H9 (cell line): ENCODE results near the gene RAB35. TPM values are rescaled to one million over a fixed set of nuclear protein-coding genes. Genes with fewer than 3 reads are reported as not detected.

Experiments used
- DNase-seq: peaks from one replicate; pipeline ENCODE4 v3.0.0-alpha.2; 2017
- H2AFZ ChIP-seq: one replicate; pipeline ENCODE4 v1.6.1; 2013; ENCODE audit warnings: mild to moderate bottlenecking, low read length, control low read depth, moderate library complexity
- H2AK5ac ChIP-seq: 2 replicates; pipeline ENCODE4 v1.6.1; 2013; ENCODE audit warnings: low read length, control low read depth, mixed read lengths; ENCODE audit not compliant: insufficient read length
- H2BK120ac ChIP-seq: one replicate; pipeline ENCODE4 v1.6.1; 2013; ENCODE audit warnings: low read depth, mild to moderate bottlenecking, low read length, control low read depth, inconsistent platforms; ENCODE audit not compliant: poor library complexity, severe bottlenecking
- H2BK12ac ChIP-seq: 2 replicates; pipeline ENCODE4 v1.6.1; 2013; ENCODE audit warnings: low read length, control low read depth, mixed read lengths, low read depth; ENCODE audit not compliant: insufficient read length
- H2BK15ac ChIP-seq: 2 replicates; pipeline ENCODE4 v1.6.1; 2013; ENCODE audit warnings: low read depth, low read length, control low read depth
- H2BK20ac ChIP-seq: one replicate; pipeline ENCODE4 v1.6.1; 2013; ENCODE audit warnings: low read depth, mild to moderate bottlenecking, low read length, control low read depth, inconsistent platforms; ENCODE audit not compliant: poor library complexity, severe bottlenecking
- H2BK5ac ChIP-seq: 2 replicates; pipeline ENCODE4 v1.6.1; 2013; ENCODE audit warnings: low read length, control low read depth, mixed read lengths; ENCODE audit not compliant: insufficient read length
- H3K14ac ChIP-seq: 2 replicates; pipeline ENCODE4 v1.6.1; 2013; ENCODE audit warnings: low read length, control low read depth; ENCODE audit not compliant: insufficient read depth
- H3K18ac ChIP-seq: 2 replicates; pipeline ENCODE4 v1.6.1; 2013; ENCODE audit warnings: low read depth, mild to moderate bottlenecking, mixed read lengths, low read length, control low read depth; ENCODE audit not compliant: insufficient read length
- H3K23ac ChIP-seq: 2 replicates; pipeline ENCODE4 v1.6.1; 2013; ENCODE audit warnings: low read length, control low read depth, mixed read lengths, low read depth; ENCODE audit not compliant: insufficient read length
- H3K23me2 ChIP-seq: 2 replicates; pipeline ENCODE4 v1.6.1; 2013; ENCODE audit warnings: low read depth, mild to moderate bottlenecking, mixed read lengths, low read length, control low read depth; ENCODE audit not compliant: insufficient read length, poor library complexity, severe bottlenecking
- H3K27ac ChIP-seq: 2 replicates; pipeline ENCODE4 v1.5.1; 2013; ENCODE audit warnings: low read length, control low read depth, mixed read lengths, low read depth; ENCODE audit not compliant: insufficient read length
- H3K27me3 ChIP-seq: 2 replicates; pipeline ENCODE4 v1.6.1; 2013; ENCODE audit warnings: low read length, control low read depth, inconsistent platforms; ENCODE audit not compliant: insufficient read depth
- H3K4ac ChIP-seq: 2 replicates; pipeline ENCODE4 v1.6.1; 2013; ENCODE audit warnings: low read depth, mild to moderate bottlenecking, control low read depth, inconsistent platforms, low read length, moderate library complexity
- H3K4me1 ChIP-seq: 2 replicates; pipeline ENCODE4 v1.6.1; 2013; ENCODE audit warnings: low read length, control low read depth, inconsistent platforms; ENCODE audit not compliant: insufficient read depth
- H3K4me2 ChIP-seq: 2 replicates; pipeline ENCODE4 v1.6.1; 2013; ENCODE audit warnings: low read length, control low read depth, mixed read lengths; ENCODE audit not compliant: insufficient read length, insufficient read depth
- H3K56ac ChIP-seq: 2 replicates; pipeline ENCODE4 v1.6.1; 2013; ENCODE audit warnings: low read depth, mild to moderate bottlenecking, mixed read lengths, low read length, control low read depth; ENCODE audit not compliant: insufficient read length
- H3K79me1 ChIP-seq: 2 replicates; pipeline ENCODE4 v1.6.1; 2013; ENCODE audit warnings: low read depth, mild to moderate bottlenecking, moderate library complexity, low read length, control low read depth, inconsistent platforms; ENCODE audit not compliant: insufficient read depth, poor library complexity, severe bottlenecking
- H3K79me2 ChIP-seq: 2 replicates; pipeline ENCODE4 v1.6.1; 2013; ENCODE audit warnings: low read length, control low read depth, inconsistent platforms; ENCODE audit not compliant: insufficient read depth
- H3K9ac ChIP-seq: 2 replicates; pipeline ENCODE4 v1.6.1; 2013; ENCODE audit warnings: low read length, control low read depth, mixed read lengths; ENCODE audit not compliant: insufficient read length; ENCODE audit errors: extremely low read depth
- H3K9me3 ChIP-seq: one replicate; pipeline ENCODE4 v1.6.1; 2013; ENCODE audit warnings: low read depth, low read length, inconsistent platforms; ENCODE audit not compliant: control insufficient read depth
- H3T11ph ChIP-seq: one replicate; pipeline ENCODE4 v1.6.1; 2013; ENCODE audit warnings: mild to moderate bottlenecking, low read length, control low read depth, inconsistent platforms
- H4K20me1 ChIP-seq: one replicate; pipeline ENCODE4 v1.6.1; 2013; ENCODE audit not compliant: control insufficient read depth, insufficient read length, insufficient read depth
- H4K5ac ChIP-seq: 2 replicates; pipeline ENCODE4 v1.6.1; 2013; ENCODE audit warnings: low read depth, mild to moderate bottlenecking, mixed read lengths, low read length, control low read depth; ENCODE audit not compliant: insufficient read length
- H4K8ac ChIP-seq: replicated peaks from 2 replicates; pipeline ENCODE4 v1.6.1; 2013; ENCODE audit warnings: low read length, control low read depth, mixed read lengths, low read depth; ENCODE audit not compliant: insufficient read length
- H4K91ac ChIP-seq: 2 replicates; pipeline ENCODE4 v1.6.1; 2013; ENCODE audit warnings: low read depth, mild to moderate bottlenecking, moderate library complexity, mixed read lengths, low read length, control low read depth; ENCODE audit not compliant: insufficient read length
- H3K27ac Mint-ChIP-seq, 3 experiments: 2 replicates in 2 of 3; 3 replicates in 1 of 3; pipeline ENCODE4 v1.8.0; 2020 to 2021; ENCODE audit warnings: mixed read lengths in 3 of 3, mild to moderate bottlenecking in 1 of 3, moderate library complexity in 1 of 3
- H3K27me3 Mint-ChIP-seq: 2 replicates; pipeline ENCODE4 v1.8.0; 2021; ENCODE audit warnings: low read depth, mild to moderate bottlenecking, moderate library complexity, mixed read lengths
- H3K36me3 Mint-ChIP-seq, 3 experiments: 2 replicates in 2 of 3; 3 replicates in 1 of 3; pipeline ENCODE4 v1.8.0; 2020 to 2021; ENCODE audit warnings: low read depth in 3 of 3, mixed read lengths in 3 of 3; ENCODE audit not compliant: insufficient read depth in 1 of 3
- H3K4me1 Mint-ChIP-seq, 2 experiments: 2 replicates each; pipeline ENCODE4 v1.8.0; 2020; ENCODE audit warnings: mixed read lengths in 2 of 2
- H3K4me3 Mint-ChIP-seq, 2 experiments: 2 replicates in 1 of 2; 3 replicates in 1 of 2; pipeline ENCODE4 v1.8.0; 2020 to 2021; ENCODE audit warnings: mild to moderate bottlenecking in 2 of 2, mixed read lengths in 2 of 2, moderate library complexity in 1 of 2
- H3K9me3 Mint-ChIP-seq, 2 experiments: 2 replicates in 1 of 2; 3 replicates in 1 of 2; pipeline ENCODE4 v1.8.0; 2020; ENCODE audit warnings: mild to moderate bottlenecking in 2 of 2, mixed read lengths in 2 of 2, moderate library complexity in 1 of 2
- CTCF ChIP-seq: fragments of 200-600 bp; sonication (generic); conservative IDR thresholded peaks from 3 replicates; pipeline ENCODE4 v1.8.0; 2021; ENCODE audit warnings: antibody characterized with exemption, mild to moderate bottlenecking
- WGBS: extraction: QIAGEN DNeasy Blood & Tissue Kit; methylation state at CpG from one replicate; pipeline ENCODE4 v1.1.7; 2013; ENCODE audit warnings: missing lambda C conversion rate, low lambda C conversion rate, mixed read lengths; ENCODE audit not compliant: insufficient read length; ENCODE audit errors: extremely low coverage; 5-methylcytosine and 5-hydroxymethylcytosine counted together
- total RNA-seq: library from RNA; stranded (reverse); gene quantifications from 2 replicates; pipeline ENCODE4 v1.2.1, GENCODE V29; 2021

RAB35 gene
- total RNA-seq, 1 experiment from 2014 or later = 60.0 TPM

GRCh38 chr12:120118321-120119061 is 1.9 kb upstream of the RAB35 start:
- Histone ChIP-seq H3K18ac (no peak overlapping the region), H2AK5ac (no peak overlapping the region), H2BK15ac (no peak overlapping the region), H2BK20ac (no peak overlapping the region), H4K5ac (no peak overlapping the region), H3K56ac (no peak overlapping the region), H3K27ac (no peak overlapping the region), H3K23ac (no peak overlapping the region), H4K8ac (no peak overlapping the region), H3K14ac (no peak overlapping the region), H3K79me2 (peaks cover 19% of the 10 kb centered on the region; the same call in 1 of the 2 replicates), H2BK12ac (no peak overlapping the region), H3T11ph (no peak overlapping the region), H3K23me2 (peaks cover 10% of the 10 kb centered on the region), H3K4me2 (peak overlapping the region; percentile 82), H2BK5ac (no peak overlapping the region), H4K20me1 (peaks cover 3% of the 10 kb centered on the region), H3K4ac (no peak overlapping the region), H2AFZ (no peak overlapping the region), H3K4me1 (peaks cover 6% of the 10 kb centered on the region), H3K9me3 (no peaks in the 10 kb centered on the region), H2BK120ac (no peak overlapping the region), H3K9ac (no peak overlapping the region), H3K27me3 (no peaks in the 10 kb centered on the region), H4K91ac (no peak overlapping the region), H3K79me1 (peaks cover 2% of the 10 kb centered on the region)
- no peak; the same call in 2 of the 3 replicates for TF ChIP-seq CTCF
- WGBS = no CpG with 5 or more reads among the region's 11 CpGs
- Mint-ChIP-seq H3K27ac (peak overlapping the region; percentile 50 to 63 (median 57); a peak in 5 of 7 replicates), H3K27me3 (no peaks in the 10 kb centered on the region; the same call in 1 of the 2 replicates), H3K4me3 (peak overlapping the region; percentile 84 to 96), H3K4me1 (peaks cover 26 to 27% of the 10 kb centered on the region in 2 experiments), H3K36me3 (peaks cover 10 to 24% (median 10%) of the 10 kb centered on the region in 3 experiments), H3K9me3 (no peaks in the 10 kb centered on the region; a peak in 1 of 5 replicates)
- peak; percentile 88 for DNase-seq
